GM19043 (cell line): ENCODE results near the gene ERRFI1.

Experiments
- ATAC-seq: cut with Tn5 transposase; IDR thresholded peaks from one replicate; pipeline ENCODE4 v1.9.1; 2021; ENCODE audit warnings: low read depth; ENCODE audit not compliant: unreplicated experiment

Gene ERRFI1

GRCh38 chr1:8020032-8020431 lies 6.1 kb downstream of the ERRFI1 start:
- ATAC-seq = no peak

- ATAC-seq = no peak
Observed at GRCh38 chr1:8019229-8019620, 6.9 kb downstream of the ERRFI1 start.

GRCh38 chr1:8018492-8019228 lies 7.4 kb downstream of the ERRFI1 start:
- ATAC-seq = no peak

- ATAC-seq = no peak
Observed at GRCh38 chr1:8017495-8018197, 8.5 kb downstream of the ERRFI1 start.

GRCh38 chr1:8016895-8017241 lies 9.2 kb downstream of the ERRFI1 start:
- no peak for ATAC-seq

GRCh38 chr1:8016210-8016894 lies 9.8 kb downstream of the ERRFI1 start:
- no peak for ATAC-seq

GRCh38 chr1:8015809-8016165 lies 10.3 kb downstream of the ERRFI1 start:
- ATAC-seq = no peak

GRCh38 chr1:8015036-8015808 lies 10.9 kb downstream of the ERRFI1 start:
- no peak for ATAC-seq

- ATAC-seq = no peak
Observed at GRCh38 chr1:8014381-8014988, 11.6 kb downstream of the ERRFI1 start.

- no peak for ATAC-seq
Observed at GRCh38 chr1:8013800-8014199, 12.3 kb downstream of the ERRFI1 start.

GRCh38 chr1:8013399-8013798 lies 12.7 kb downstream of the ERRFI1 start:
- no peak for ATAC-seq

- ATAC-seq = no peak
Observed at GRCh38 chr1:8012955-8013354, 13.2 kb downstream of the ERRFI1 start.

GRCh38 chr1:8011923-8012858 lies 13.9 kb downstream of the ERRFI1 start:
- ATAC-seq = no peak

- no peak for ATAC-seq
Observed at GRCh38 chr1:8011016-8011415, 15.1 kb downstream of the ERRFI1 start.

GRCh38 chr1:8010080-8010664 lies 15.9 kb downstream of the ERRFI1 start:
- no peak for ATAC-seq

- ATAC-seq = no peak
Observed at GRCh38 chr1:8009043-8010002, 16.8 kb downstream of the ERRFI1 start.

- no peak for ATAC-seq
Observed at GRCh38 chr1:8006037-8006963, 19.8 kb downstream of the ERRFI1 start.
